HG03378 (cell line): ENCODE measurements around the gene ARHGAP5.
A peak's percentile ranks its signal among the peaks of the same experiment; 100 is the strongest.

Source experiments
- ATAC-seq: cut with Tn5 transposase; IDR thresholded peaks from one replicate; pipeline ENCODE4 v1.9.1; 2021; ENCODE audit warnings: mild to moderate bottlenecking, moderate library complexity; ENCODE audit not compliant: unreplicated experiment

ARHGAP5 gene, protein sequence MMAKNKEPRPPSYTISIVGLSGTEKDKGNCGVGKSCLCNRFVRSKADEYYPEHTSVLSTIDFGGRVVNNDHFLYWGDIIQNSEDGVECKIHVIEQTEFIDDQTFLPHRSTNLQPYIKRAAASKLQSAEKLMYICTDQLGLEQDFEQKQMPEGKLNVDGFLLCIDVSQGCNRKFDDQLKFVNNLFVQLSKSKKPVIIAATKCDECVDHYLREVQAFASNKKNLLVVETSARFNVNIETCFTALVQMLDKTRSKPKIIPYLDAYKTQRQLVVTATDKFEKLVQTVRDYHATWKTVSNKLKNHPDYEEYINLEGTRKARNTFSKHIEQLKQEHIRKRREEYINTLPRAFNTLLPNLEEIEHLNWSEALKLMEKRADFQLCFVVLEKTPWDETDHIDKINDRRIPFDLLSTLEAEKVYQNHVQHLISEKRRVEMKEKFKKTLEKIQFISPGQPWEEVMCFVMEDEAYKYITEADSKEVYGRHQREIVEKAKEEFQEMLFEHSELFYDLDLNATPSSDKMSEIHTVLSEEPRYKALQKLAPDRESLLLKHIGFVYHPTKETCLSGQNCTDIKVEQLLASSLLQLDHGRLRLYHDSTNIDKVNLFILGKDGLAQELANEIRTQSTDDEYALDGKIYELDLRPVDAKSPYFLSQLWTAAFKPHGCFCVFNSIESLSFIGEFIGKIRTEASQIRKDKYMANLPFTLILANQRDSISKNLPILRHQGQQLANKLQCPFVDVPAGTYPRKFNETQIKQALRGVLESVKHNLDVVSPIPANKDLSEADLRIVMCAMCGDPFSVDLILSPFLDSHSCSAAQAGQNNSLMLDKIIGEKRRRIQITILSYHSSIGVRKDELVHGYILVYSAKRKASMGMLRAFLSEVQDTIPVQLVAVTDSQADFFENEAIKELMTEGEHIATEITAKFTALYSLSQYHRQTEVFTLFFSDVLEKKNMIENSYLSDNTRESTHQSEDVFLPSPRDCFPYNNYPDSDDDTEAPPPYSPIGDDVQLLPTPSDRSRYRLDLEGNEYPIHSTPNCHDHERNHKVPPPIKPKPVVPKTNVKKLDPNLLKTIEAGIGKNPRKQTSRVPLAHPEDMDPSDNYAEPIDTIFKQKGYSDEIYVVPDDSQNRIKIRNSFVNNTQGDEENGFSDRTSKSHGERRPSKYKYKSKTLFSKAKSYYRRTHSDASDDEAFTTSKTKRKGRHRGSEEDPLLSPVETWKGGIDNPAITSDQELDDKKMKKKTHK (N-terminal part only)

GRCh38 chr14:32077081-32078022, at the start of gene ARHGAP5:
Gene ARHGAP5, plus strand, starts transcription at chr14:32077304. Its CDS starts 13,366 bp downstream, at chr14:32090670.
- ATAC-seq: peak; percentile 8

- no peak for ATAC-seq
These were observed 48.5 kb upstream of the ARHGAP5 start for GRCh38 chr14:32028599-32028998.

DNA sequence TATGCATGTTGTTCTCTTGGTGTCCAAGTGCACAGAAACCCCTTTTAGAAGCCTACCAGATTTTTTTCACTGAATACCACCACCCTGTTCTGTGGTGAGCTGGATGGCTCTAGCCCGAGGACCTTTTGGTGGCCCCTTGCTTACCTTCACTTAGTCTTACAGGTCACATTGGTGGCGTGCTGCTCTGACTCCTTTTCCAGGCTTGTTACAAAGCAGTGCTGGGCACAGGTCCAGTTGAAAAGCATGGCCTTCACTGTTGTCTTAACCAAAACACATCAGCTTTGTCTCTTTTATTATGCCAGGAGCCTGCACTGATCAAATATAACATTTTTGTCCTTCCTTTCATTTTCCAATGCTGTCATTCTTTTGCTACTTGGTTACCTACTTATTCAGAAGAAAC, 43.6 kb upstream of the ARHGAP5 start:
- ATAC-seq: no peak

- no peak for ATAC-seq
These were observed 38.2 kb upstream of the ARHGAP5 start for GRCh38 chr14:32038876-32039275.

DNA sequence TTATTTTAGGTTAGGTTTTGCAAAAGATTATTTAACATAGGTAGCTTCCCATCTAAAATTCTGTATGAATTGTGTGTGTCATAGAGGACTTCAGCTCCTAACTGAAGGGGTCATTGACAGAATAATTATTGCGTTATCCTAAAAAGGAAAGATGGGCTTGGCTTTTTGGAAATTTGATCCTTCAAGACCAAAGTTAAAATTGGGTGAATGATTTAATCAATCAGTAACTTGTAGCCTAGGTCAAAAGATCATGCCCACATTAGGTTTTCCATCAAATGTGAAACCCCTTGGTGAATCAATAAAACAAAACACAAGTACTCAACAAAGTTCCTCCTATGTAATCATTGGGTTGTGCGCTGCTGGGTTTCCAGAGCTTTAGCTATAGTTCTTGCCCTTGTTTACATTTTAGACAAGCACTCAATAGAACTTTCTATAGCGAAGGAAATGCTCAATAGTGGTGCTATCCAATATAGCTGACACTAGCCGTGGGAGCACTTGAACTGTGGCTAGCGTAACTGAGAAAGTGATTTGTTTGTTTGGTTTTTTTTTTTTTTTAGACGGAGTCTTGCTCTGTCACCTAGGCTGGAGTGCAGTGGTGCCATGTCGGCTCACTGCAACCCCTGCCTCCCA, 37.6 kb upstream of the ARHGAP5 start:
- ATAC-seq: no peak

DNA sequence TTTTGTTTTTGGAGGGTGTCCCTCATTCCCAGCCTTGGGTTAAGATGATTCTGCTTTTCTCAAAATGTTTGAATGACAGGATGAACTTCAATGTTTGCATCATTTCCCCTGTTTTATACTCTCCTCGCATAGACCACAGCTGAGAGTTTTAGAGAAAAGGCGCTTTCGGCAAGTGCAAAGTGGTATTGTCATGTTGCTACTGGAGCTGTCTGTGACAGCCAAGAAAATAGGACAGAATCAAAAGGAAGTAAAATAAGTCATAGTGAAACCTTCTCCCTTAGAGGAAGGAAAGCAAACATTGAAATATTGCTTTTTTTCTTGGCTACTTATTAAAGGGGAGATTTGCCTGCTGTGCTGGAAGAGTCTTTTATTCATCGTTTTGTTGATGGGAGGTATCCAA, 33.5 kb upstream of the ARHGAP5 start:
- no peak for ATAC-seq

- no peak for ATAC-seq
These were observed 32.6 kb upstream of the ARHGAP5 start for GRCh38 chr14:32044454-32044853.

DNA sequence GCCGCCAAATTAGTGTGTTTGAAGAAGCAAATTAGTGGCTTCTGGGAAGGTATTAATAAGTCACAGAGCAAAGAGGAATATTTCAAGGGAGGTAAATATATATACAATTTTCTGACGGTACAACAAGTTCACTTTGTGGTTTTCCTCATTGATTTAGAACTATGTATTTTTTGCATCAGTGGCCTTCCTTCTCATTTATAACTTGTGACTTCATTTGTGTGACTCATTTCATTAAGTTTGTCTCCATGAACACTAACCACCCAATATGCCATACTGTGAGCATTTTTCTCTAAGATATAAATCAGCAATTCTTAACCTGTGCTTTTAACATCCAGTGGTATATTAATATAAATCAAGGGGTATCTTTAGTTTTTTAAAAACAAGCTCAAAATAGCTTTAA, 29.3 kb upstream of the ARHGAP5 start:
- no peak for ATAC-seq

DNA sequence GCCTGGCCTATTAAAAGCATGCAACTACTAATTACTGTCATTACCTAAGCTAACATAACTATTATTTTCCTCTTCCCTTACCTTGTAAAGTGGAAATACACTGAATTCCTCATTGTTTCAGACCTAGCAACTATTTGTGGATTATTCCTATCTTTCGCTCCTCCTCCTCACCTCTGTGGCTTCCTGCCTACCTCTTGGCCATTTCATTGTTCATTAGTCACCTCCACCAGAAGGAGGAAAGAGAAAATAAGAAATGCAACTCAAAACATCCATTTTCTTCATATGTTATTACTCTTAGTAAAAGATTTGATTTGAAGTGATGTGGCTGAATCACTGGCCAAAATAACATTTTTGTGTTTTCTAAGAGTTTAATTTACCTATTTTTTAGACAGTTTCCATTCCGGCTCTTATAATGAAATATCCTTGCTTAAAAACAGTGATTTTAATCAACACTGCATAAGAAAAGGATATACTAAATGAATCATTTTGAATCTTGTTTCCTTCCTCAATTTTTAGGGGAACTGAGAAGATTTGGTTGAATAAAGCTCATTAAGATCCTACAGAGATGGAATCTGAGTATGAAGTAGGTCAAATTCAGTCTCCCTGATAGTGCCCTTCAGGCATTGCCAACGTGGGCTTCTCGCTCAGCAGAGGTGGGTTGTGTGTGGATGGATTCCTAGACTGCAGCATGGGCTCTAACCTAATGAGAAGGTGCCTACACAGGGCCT, 27.6 kb upstream of the ARHGAP5 start:
- no peak for ATAC-seq

DNA sequence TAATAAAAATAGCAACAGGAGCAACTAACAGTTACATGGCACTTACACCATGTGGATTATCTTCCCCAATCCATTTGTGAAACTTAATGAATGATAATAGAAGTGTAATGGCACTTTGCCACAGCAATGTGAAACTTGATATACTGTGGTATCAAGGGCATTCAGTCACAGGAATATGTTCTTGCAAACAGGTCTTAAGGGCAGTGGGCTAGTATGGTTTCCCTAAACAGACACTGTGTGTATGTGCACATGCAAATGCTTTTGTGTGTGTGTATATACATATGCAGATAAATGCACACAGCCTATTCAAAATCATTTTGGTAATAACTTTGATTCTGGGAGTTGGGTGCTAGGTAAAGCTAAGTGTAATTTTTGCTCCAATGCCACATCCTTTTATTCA, 26.2 kb upstream of the ARHGAP5 start:
- no peak for ATAC-seq

GRCh38 chr14:32054536-32054935, 22.6 kb upstream of the ARHGAP5 start:
- no peak for ATAC-seq

DNA sequence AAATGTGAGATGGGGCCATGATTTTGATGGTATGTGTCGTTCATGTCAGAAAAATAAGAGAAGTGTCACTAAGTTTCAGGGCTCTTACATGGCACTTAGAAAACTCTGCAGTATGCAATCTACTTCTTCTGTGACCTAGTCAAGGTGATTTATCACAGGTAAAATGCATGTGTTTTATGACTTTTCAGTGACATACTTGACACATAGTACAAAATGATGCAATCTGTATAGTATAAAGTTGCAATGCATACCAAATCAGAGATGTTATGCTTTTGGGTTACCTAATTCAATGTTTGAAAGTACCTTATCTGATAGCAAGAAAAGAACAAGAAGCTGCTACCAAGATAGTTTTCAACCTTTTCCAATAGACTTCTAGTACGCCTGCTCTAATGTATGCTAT, 21.9 kb upstream of the ARHGAP5 start:
- no peak for ATAC-seq

GRCh38 chr14:32059702-32060101, 17.4 kb upstream of the ARHGAP5 start:
- ATAC-seq: no peak

- ATAC-seq: no peak
These were observed 12.2 kb upstream of the ARHGAP5 start for GRCh38 chr14:32064931-32065330.

GRCh38 chr14:32068708-32069107, 8.4 kb upstream of the ARHGAP5 start:
- ATAC-seq: no peak

DNA sequence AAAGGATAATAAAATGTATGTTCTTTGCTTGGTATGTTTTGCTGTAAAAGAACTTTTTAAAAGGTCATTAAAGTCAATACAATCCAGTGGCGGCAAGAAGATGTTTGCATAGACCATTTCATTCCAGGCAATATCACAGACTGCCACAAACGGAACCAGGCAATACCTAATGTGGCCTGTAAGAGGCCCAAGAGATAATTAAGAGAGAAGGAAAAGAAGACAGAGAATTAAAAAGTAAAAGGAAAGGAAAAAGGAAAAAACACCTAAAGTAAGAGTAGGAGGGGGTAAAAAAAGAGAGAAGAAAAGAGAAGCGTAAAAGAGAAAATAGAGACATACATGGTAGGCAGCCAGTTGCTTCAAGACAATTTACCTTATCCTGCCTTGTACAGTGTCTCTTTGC, 6.8 kb upstream of the ARHGAP5 start:
- ATAC-seq: no peak

GRCh38 chr14:32072676-32073075, 4.4 kb upstream of the ARHGAP5 start:
- ATAC-seq: no peak

DNA sequence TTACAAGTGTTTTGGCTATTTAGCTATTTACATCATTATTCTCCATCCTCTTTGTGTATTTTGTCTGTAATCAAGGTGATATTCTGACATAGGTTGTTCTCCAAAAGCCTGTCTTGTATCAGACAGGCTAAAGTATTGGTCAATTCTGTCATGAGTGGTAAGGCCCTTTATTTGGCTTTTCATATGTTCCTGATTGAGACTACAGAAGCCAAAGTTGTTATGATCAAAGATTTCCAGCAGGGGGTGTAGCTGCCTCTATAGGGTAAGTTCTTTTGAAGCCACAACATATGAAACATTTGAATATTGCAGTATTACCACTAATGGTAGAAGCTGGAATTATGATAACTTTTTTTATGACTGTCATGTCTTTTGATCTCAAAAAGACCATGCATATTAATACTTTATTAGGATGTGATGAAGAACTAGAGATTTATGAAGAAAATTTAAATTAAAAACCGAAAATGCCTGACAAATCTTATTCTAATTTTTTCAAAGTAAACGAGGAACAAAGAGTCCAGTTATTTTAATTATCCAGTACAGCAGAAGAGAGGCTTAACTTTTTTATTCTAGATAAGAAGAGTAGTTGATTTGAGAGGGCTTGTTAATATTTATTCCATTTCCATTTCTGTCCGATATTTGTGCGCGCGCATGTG, 3.4 kb upstream of the ARHGAP5 start:
- ATAC-seq: peak; percentile 55
